Airway epithelial cell (primary cell): ENCODE measurements around the gene CSNK1G3. TPM values are rescaled to one million over a fixed set of nuclear protein-coding genes. Genes with fewer than 3 reads are reported as not detected.

Source experiments
- total RNA-seq: library from RNA; depleted of rRNA; stranded (reverse); fragments of >200 nt; gene quantifications from 2 replicates; pipeline ENCODE4 v1.2.3, GENCODE V29; 2015

The CSNK1G3 gene
- 24.7 and 34.6 TPM in 2 replicates for total RNA-seq

GRCh38 chr5:123511648-123512605 lies at the start of gene CSNK1G3:
TSS of gene CSNK1G3 (plus strand) at chr5:123512177. CDS start at chr5:123545664, 33,487 bp downstream.

Other genes with a start within 250 kb of the CSNK1G3 start
- 6.5 and 9.2 TPM in 2 replicates for gene CEP120, start 88.8 kb upstream of the CSNK1G3 start, total RNA-seq